K562 (cell line): ENCODE measurements around the gene DPY19L3.

ENCODE experiments used
- CCAR2 ChIP-seq: fragments of 200-400 bp; formaldehyde crosslinking; IDR thresholded peaks from 2 replicates; pipeline ENCODE4 v1.6.1; 2017; ENCODE audit warnings: mild to moderate bottlenecking, low read depth, low read length
- CEBPB ChIP-seq: fragments of 450-650 bp; IDR thresholded peaks from 2 replicates; pipeline ENCODE4 v1.6.1; 2016; ENCODE audit warnings: missing genetic modification characterization, missing compliant biosample characterization
- KHSRP ChIP-seq: fragments of 450-650 bp; IDR thresholded peaks from 2 replicates; pipeline ENCODE4 v1.6.1; 2017
- RBBP5 ChIP-seq: fragments of 200-600 bp; sonication (generic); IDR thresholded peaks from 2 replicates; pipeline ENCODE4 v1.6.1; 2012; ENCODE audit warnings: borderline replicate concordance, mild to moderate bottlenecking, low read length, control low read depth, inconsistent platforms; ENCODE audit not compliant: insufficient read depth, poor library complexity, severe bottlenecking
- TCF7 ChIP-seq: sonication (generic); IDR thresholded peaks from 2 replicates; pipeline ENCODE4 v1.6.1; 2016; ENCODE audit warnings: antibody characterized with exemption, borderline replicate concordance
- XRCC3 ChIP-seq: fragments of 450-650 bp; IDR thresholded peaks from 2 replicates; pipeline ENCODE4 v1.6.1; 2017; ENCODE audit warnings: mild to moderate bottlenecking, moderate library complexity
- YY1 ChIP-seq, 3 experiments: IDR thresholded peaks; 2 replicates each; pipeline ENCODE4 v1.6.1; 2011; ENCODE audit warnings: low read length in 2 of 3, mild to moderate bottlenecking in 2 of 3, moderate library complexity in 2 of 3, borderline replicate concordance in 1 of 3, control low read depth in 1 of 3, low read depth in 1 of 3; ENCODE audit not compliant: insufficient read depth in 3 of 3, insufficient replicate concordance in 2 of 3, control insufficient read depth in 1 of 3, insufficient read length in 1 of 3; ENCODE audit errors: extremely low read depth in 1 of 3
- ZBTB1 ChIP-seq: sonication (generic); formaldehyde crosslinking; IDR thresholded peaks from 2 replicates; pipeline ENCODE4 v1.8.1; 2023; ENCODE audit warnings: missing genetic modification reagents, low read depth, mild to moderate bottlenecking, borderline replicate concordance
- ZNF174 ChIP-seq: fragments of 250-450 bp; sonication (Bioruptor Pico); IDR thresholded peaks from 2 replicates; pipeline ENCODE4 v1.4.0; 2020; ENCODE audit warnings: mild to moderate bottlenecking
- TF ChIP-seq, protein P1 (sequence below): fragments of 450-650 bp; formaldehyde crosslinking; IDR thresholded peaks from 2 replicates; pipeline ENCODE4 v1.4.0; 2020; ENCODE audit warnings: mild to moderate bottlenecking, moderate library complexity
- TF ChIP-seq, protein P2 (sequence below), 2 experiments: fragments of 450-650 bp; formaldehyde crosslinking in 1 of 2; IDR thresholded peaks; 2 replicates each; pipeline versions ENCODE4 v1.4.0 to v1.6.1; 2014 to 2020; ENCODE audit warnings: mild to moderate bottlenecking in 2 of 2, borderline replicate concordance in 1 of 2, low read depth in 1 of 2
- TF ChIP-seq, protein P3 (sequence below), 3 experiments: IDR thresholded peaks in 2 of 3; conservative IDR thresholded peaks in 1 of 3; 2 replicates each; pipeline ENCODE4 v1.5.1; 2011 to 2012; ENCODE audit warnings: low read length in 3 of 3, mild to moderate bottlenecking in 3 of 3, control low read depth in 2 of 3, improper control_type of control experiment in 1 of 3, inconsistent platforms in 1 of 3, low read depth in 1 of 3, mixed read lengths in 1 of 3, moderate library complexity in 1 of 3; ENCODE audit not compliant: insufficient read depth in 2 of 3
- TF ChIP-seq, protein P4 (sequence below): IDR thresholded peaks from 3 replicates; pipeline ENCODE4 v1.6.1; 2011; ENCODE audit warnings: borderline replicate concordance, mild to moderate bottlenecking; ENCODE audit not compliant: insufficient read length, insufficient read depth
- TF ChIP-seq, protein P5 (sequence below): fragments of 250-450 bp; sonication (Bioruptor Pico); IDR thresholded peaks from 2 replicates; pipeline ENCODE4 v1.8.0; 2021; ENCODE audit warnings: mild to moderate bottlenecking, moderate library complexity

DNA sequence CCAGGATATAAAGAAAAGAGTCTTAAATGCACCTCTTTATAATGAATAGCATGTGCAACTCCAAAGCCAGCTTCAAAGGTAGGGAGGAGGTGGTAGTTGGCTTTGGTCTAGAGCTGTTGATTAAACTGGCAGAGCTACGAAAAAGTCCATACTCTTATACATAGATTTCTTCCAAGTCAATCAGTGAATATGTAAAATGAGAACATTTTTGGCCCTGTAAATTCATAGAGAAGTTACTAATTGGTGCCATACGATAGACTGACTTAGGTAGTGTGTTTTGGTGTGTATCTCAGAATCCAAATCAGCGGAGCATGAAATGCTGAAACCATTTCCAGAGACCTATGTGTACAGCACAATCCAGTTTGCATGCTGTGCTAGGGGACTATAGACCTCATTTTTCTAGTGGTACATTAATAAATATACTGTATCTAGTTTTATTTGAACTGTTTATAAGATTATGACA lies 17.1 kb upstream of the DPY19L3 start:
- TF ChIP-seq YY1 (IDR thresholded peaks at IDR 0.05; ENCODE audit: borderline replicate concordance in 1 of 3, control insufficient read depth in 1 of 3, extremely low read depth in 1 of 3, insufficient read depth in 3 of 3, insufficient read length in 1 of 3, insufficient replicate concordance in 2 of 3, low read depth in 1 of 3, low read length in 2 of 3) (no peak), ZNF174 (CRISPR knock-in tag) (no peak), CCAR2 (no peak), RBBP5 (no peak), KHSRP (no peak), TCF7 (no peak), CEBPB (tag) (no peak), ZBTB1 (CRISPR knock-in tag) (no peak), XRCC3 (no peak)
- TF ChIP-seq, protein P1, sequence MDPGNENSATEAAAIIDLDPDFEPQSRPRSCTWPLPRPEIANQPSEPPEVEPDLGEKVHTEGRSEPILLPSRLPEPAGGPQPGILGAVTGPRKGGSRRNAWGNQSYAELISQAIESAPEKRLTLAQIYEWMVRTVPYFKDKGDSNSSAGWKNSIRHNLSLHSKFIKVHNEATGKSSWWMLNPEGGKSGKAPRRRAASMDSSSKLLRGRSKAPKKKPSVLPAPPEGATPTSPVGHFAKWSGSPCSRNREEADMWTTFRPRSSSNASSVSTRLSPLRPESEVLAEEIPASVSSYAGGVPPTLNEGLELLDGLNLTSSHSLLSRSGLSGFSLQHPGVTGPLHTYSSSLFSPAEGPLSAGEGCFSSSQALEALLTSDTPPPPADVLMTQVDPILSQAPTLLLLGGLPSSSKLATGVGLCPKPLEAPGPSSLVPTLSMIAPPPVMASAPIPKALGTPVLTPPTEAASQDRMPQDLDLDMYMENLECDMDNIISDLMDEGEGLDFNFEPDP (CRISPR knock-in tag), result no peak
- TF ChIP-seq, protein P2, sequence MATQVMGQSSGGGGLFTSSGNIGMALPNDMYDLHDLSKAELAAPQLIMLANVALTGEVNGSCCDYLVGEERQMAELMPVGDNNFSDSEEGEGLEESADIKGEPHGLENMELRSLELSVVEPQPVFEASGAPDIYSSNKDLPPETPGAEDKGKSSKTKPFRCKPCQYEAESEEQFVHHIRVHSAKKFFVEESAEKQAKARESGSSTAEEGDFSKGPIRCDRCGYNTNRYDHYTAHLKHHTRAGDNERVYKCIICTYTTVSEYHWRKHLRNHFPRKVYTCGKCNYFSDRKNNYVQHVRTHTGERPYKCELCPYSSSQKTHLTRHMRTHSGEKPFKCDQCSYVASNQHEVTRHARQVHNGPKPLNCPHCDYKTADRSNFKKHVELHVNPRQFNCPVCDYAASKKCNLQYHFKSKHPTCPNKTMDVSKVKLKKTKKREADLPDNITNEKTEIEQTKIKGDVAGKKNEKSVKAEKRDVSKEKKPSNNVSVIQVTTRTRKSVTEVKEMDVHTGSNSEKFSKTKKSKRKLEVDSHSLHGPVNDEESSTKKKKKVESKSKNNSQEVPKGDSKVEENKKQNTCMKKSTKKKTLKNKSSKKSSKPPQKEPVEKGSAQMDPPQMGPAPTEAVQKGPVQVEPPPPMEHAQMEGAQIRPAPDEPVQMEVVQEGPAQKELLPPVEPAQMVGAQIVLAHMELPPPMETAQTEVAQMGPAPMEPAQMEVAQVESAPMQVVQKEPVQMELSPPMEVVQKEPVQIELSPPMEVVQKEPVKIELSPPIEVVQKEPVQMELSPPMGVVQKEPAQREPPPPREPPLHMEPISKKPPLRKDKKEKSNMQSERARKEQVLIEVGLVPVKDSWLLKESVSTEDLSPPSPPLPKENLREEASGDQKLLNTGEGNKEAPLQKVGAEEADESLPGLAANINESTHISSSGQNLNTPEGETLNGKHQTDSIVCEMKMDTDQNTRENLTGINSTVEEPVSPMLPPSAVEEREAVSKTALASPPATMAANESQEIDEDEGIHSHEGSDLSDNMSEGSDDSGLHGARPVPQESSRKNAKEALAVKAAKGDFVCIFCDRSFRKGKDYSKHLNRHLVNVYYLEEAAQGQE (IDR thresholded peaks at IDR 0.05; ENCODE audit: borderline replicate concordance), result no peak
- TF ChIP-seq, protein P2 (CRISPR knock-in tag; IDR thresholded peaks at IDR 0.05; ENCODE audit: low read depth), result no peak
- TF ChIP-seq, protein P3, sequence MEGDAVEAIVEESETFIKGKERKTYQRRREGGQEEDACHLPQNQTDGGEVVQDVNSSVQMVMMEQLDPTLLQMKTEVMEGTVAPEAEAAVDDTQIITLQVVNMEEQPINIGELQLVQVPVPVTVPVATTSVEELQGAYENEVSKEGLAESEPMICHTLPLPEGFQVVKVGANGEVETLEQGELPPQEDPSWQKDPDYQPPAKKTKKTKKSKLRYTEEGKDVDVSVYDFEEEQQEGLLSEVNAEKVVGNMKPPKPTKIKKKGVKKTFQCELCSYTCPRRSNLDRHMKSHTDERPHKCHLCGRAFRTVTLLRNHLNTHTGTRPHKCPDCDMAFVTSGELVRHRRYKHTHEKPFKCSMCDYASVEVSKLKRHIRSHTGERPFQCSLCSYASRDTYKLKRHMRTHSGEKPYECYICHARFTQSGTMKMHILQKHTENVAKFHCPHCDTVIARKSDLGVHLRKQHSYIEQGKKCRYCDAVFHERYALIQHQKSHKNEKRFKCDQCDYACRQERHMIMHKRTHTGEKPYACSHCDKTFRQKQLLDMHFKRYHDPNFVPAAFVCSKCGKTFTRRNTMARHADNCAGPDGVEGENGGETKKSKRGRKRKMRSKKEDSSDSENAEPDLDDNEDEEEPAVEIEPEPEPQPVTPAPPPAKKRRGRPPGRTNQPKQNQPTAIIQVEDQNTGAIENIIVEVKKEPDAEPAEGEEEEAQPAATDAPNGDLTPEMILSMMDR (IDR thresholded peaks at IDR 0.05 in 2 of 3, conservative IDR thresholded peaks at IDR 0.05 in 1 of 3; ENCODE audit: insufficient read depth in 2 of 3, low read depth in 1 of 3, low read length in 3 of 3), result no peak
- TF ChIP-seq, protein P4, sequence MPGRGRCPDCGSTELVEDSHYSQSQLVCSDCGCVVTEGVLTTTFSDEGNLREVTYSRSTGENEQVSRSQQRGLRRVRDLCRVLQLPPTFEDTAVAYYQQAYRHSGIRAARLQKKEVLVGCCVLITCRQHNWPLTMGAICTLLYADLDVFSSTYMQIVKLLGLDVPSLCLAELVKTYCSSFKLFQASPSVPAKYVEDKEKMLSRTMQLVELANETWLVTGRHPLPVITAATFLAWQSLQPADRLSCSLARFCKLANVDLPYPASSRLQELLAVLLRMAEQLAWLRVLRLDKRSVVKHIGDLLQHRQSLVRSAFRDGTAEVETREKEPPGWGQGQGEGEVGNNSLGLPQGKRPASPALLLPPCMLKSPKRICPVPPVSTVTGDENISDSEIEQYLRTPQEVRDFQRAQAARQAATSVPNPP, result no peak
- TF ChIP-seq, protein P5, sequence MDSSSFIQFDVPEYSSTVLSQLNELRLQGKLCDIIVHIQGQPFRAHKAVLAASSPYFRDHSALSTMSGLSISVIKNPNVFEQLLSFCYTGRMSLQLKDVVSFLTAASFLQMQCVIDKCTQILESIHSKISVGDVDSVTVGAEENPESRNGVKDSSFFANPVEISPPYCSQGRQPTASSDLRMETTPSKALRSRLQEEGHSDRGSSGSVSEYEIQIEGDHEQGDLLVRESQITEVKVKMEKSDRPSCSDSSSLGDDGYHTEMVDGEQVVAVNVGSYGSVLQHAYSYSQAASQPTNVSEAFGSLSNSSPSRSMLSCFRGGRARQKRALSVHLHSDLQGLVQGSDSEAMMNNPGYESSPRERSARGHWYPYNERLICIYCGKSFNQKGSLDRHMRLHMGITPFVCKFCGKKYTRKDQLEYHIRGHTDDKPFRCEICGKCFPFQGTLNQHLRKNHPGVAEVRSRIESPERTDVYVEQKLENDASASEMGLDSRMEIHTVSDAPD (CRISPR knock-in tag), result no peak
